ENCODE results near the gene CEACAM20. TPM values are rescaled to one million over a fixed set of nuclear protein-coding genes. Genes with fewer than 3 reads are reported as not detected.
"Not testable (repeated sequence)": the region's sequence is repeated elsewhere in the genome, so short reads cannot be mapped to it uniquely, and the experiment has no call there.

Gene CEACAM20
- total and polyA plus RNA-seq, 7 donors = 0.03 TPM; not detected in 6

DNA sequence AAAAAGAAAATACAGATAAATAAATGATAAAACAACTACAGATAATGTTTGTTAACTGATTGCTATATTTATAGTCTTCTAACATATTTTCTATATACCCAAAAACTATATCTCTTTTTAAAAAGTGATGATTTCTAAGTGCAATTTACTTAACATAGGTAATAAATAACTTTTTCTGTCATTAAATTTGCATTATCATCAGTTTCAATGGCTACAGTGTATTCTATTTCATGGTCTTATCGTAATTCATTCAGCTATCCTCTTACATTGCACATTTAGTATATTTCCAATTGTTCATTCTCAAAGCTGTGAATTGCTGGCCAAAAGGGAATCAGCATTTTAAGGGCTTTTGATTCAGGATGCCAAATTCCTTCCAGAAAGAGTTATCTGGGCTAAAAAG, 32.8 kb downstream of the CEACAM20 start:
- H3K9me3 ChIP-seq = peaks cover 72% of the 10 kb centered on the region
- peaks cover 5% of the 10 kb centered on the region for H3K4me1 ChIP-seq
- intact Hi-C loops (cut with DNase I) = no loop called here
- ATAC-seq (no peak), DNase-seq (no peak)
- H3K27me3 ChIP-seq (ENCODE audit: insufficient read depth in 3 of 3, low read length in 2 of 3) = no peaks in the 10 kb centered on the region
- WGBS, 3 donors = 89 to 98% (median 95%) methylated on average over 1 of the region's 1 CpG
- TF ChIP-seq, protein P1, sequence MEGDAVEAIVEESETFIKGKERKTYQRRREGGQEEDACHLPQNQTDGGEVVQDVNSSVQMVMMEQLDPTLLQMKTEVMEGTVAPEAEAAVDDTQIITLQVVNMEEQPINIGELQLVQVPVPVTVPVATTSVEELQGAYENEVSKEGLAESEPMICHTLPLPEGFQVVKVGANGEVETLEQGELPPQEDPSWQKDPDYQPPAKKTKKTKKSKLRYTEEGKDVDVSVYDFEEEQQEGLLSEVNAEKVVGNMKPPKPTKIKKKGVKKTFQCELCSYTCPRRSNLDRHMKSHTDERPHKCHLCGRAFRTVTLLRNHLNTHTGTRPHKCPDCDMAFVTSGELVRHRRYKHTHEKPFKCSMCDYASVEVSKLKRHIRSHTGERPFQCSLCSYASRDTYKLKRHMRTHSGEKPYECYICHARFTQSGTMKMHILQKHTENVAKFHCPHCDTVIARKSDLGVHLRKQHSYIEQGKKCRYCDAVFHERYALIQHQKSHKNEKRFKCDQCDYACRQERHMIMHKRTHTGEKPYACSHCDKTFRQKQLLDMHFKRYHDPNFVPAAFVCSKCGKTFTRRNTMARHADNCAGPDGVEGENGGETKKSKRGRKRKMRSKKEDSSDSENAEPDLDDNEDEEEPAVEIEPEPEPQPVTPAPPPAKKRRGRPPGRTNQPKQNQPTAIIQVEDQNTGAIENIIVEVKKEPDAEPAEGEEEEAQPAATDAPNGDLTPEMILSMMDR (IDR thresholded peaks at IDR 0.05) = no peak
- no peak overlapping the region for H3K27ac ChIP-seq
- no peak overlapping the region for H3K4me3 ChIP-seq
- H3K36me3 ChIP-seq (ENCODE audit: insufficient read depth in 1 of 2, low read depth in 1 of 2) = peaks cover 27 to 55% of the 10 kb centered on the region in 2 donors

DNA sequence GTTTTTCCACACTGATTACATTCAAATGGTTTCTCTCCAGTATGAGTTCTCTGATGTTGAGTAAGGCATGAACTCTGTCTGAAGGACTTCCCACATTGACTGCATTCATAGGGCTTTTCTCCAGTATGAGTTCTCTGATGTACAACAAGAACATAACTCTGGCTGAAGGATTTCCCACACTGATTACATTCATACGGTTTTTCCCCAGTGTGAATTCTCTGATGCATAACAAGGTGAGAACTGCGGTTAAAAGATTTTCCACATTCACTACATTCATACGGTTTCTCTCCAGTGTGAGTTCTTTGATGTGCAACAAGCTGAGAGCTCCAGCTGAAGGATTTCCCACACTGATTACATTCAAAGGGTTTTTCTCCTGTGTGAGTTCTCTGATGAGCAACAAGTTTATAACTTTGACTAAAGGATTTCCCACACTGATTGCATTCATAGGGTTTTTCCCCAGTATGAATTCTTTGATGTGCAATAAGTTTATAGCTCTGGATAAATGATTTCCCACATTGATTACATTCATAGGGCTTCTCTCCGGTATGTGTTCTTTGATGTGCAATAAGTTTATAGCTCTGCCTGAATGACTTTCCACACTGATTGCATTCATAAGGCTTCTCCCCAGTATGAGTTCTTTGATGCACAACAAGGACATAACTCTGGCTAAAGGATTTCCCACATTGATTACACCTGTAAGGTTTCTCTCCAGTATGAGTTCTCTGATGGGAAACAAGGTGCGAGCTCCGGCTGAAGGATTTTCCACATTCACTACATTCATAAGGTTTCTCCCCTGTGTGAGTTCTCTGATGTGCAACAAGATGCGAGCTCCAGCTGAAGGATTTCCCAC, 52.7 kb downstream of the CEACAM20 start:
- Histone ChIP-seq H3K9me3 (peaks cover 94% of the 10 kb centered on the region), H3K4me3 (no peak overlapping the region), H3K36me3 (ENCODE audit: insufficient read depth in 1 of 2, low read depth in 1 of 2) (peaks cover 45 to 50% of the 10 kb centered on the region in 2 donors), H3K27ac (no peak overlapping the region), H3K4me1 (no peaks in the 10 kb centered on the region), H3K27me3 (ENCODE audit: insufficient read depth in 3 of 3, low read length in 2 of 3) (peaks cover 0 to 2% (median 0%) of the 10 kb centered on the region in 3 donors)
- TF ChIP-seq, protein P1 (IDR thresholded peaks at IDR 0.05) = no peak
- ATAC-seq (no peak), DNase-seq (no peak)
- 97 to 99% (median 98%) methylated on average over 7 of the region's 7 CpGs for WGBS, 3 donors
- intact Hi-C loops (cut with DNase I) = no loop called here

DNA sequence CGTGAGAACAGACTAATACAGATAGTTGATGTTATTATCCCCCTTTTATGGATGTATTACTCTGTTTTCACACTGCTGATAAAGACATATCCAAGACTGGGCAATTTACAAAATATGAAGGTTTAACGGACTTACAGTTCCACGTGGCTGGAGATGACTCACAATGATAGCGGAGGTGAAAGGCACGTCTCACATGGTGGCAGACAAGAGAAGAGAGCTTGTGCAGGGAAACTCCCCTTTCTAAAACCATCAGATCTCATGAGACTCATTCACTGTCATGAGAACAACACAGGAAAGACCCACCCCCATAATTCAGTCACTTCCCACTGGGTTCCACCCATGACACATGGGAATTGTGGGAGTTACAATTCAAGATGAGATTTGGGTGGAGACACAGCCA, 60.7 kb downstream of the CEACAM20 start:
- DNase-seq; H3K27me3 ChIP-seq (ENCODE audit: insufficient read depth in 3 of 3, low read length in 2 of 3); ATAC-seq; intact Hi-C loops (cut with DNase I); H3K4me1 ChIP-seq; H3K4me3 ChIP-seq; H3K36me3 ChIP-seq (ENCODE audit: insufficient read depth in 1 of 2, low read depth in 1 of 2); H3K27ac ChIP-seq: not testable (repeated sequence)
- WGBS, 3 donors = 66 to 76% (median 73%) methylated on average over 5 of the region's 5 CpGs
- peaks cover 48% of the 10 kb centered on the region for H3K9me3 ChIP-seq

DNA sequence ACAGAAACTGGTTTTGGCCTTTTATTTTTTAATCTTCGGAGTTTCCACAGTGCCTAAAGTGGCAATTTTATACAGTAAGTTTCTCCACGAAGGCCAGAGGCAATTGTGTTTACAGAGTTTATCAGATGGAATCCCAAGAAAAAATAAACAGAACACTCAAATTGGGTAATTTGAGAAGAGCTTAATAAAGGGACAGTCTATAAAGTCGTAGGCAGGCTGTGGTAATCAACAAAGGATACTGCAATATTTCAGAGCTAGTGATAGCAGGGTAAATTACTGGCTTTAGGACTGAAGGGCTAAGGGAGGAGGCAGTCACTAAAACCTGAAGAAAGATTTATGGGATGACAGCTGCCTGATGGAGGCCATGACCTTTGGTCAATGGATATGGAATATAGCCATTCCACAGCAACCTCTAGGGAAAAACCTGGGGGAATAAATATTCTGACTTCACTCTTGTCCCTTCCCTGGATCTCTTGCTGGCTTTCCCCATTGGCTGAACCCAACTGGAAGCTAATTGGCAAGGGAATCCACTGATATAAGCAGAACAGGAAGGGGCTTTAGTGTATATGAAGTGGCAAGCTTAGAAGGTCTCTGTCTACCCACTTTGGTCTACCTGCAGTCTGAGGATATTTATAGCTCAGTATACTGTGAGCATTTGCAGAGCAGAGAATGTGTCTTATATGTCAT, 66.7 kb downstream of the CEACAM20 start:
- H3K27ac ChIP-seq; H3K27me3 ChIP-seq (ENCODE audit: insufficient read depth in 3 of 3, low read length in 2 of 3); DNase-seq; H3K36me3 ChIP-seq (ENCODE audit: insufficient read depth in 1 of 2, low read depth in 1 of 2); intact Hi-C loops (cut with DNase I); ATAC-seq; H3K4me3 ChIP-seq; H3K4me1 ChIP-seq: not testable (repeated sequence)
- 38 to 42% (median 40%) methylated on average over 3 of the region's 3 CpGs for WGBS, 3 donors
- peaks cover 28% of the 10 kb centered on the region for H3K9me3 ChIP-seq

Other genes with a start within 250 kb of the CEACAM20 start
- 1 to 10 TPM; 1.4 to 2.6 (median 2.1) TPM for gene ZNF235, start 224.7 kb downstream of the CEACAM20 start, total RNA-seq
- 1 to 10 TPM; 1.1 to 3.2 (median 1.5) TPM for gene ZNF235, start 224.7 kb downstream of the CEACAM20 start, polyA plus RNA-seq
- gene ZNF112, start 173.0 kb downstream of the CEACAM20 start, total RNA-seq = 1 to 10 TPM; 1.4 to 4.8 (median 1.7) TPM
- 1 to 10 TPM in 1 of 3 donors, under 1 TPM in 2; 0.70 to 1.5 (median 0.91) TPM for gene ZNF112, start 173.0 kb downstream of the CEACAM20 start, polyA plus RNA-seq
- 1 to 10 TPM in 3 of 4 donors, under 1 TPM in 1; 0.86 to 4.3 (median 1.4) TPM for gene ZNF285, start 128.1 kb downstream of the CEACAM20 start, total RNA-seq
- 1 to 10 TPM in 2 of 3 donors, under 1 TPM in 1; 0.96 to 2.6 (median 1.6) TPM for gene ZNF285, start 128.1 kb downstream of the CEACAM20 start, polyA plus RNA-seq
- gene ZNF229, start 81.2 kb downstream of the CEACAM20 start, total RNA-seq = 1 to 10 TPM; 1.6 to 2.9 (median 2.1) TPM
- 1 to 10 TPM in 2 of 3 donors, under 1 TPM in 1; 0.58 to 6.3 (median 1.3) TPM for gene ZNF229, start 81.2 kb downstream of the CEACAM20 start, polyA plus RNA-seq
- 1 to 10 TPM; 1.9 to 3.8 (median 2.7) TPM for gene ZNF180, start 29.2 kb downstream of the CEACAM20 start, total RNA-seq
- gene ZNF180, start 29.2 kb downstream of the CEACAM20 start, polyA plus RNA-seq = 1 to 10 TPM; 2.1 to 3.5 (median 2.4) TPM
- under 1 TPM in 1 of 4 donors, not detected in 3; 0.30 TPM for gene IGSF23, start 83.9 kb upstream of the CEACAM20 start, total RNA-seq
- under 1 TPM in 1 of 3 donors, not detected in 2; 0.23 TPM for gene IGSF23, start 83.9 kb upstream of the CEACAM20 start, polyA plus RNA-seq
- 100 to 1,000 TPM in 1 of 4 donors, 10 to 100 TPM in 3; 25.0 to 117 (median 41.8) TPM for gene PVR, start 114.2 kb upstream of the CEACAM20 start, total RNA-seq
- 10 to 100 TPM; 21.0 to 90.8 (median 44.4) TPM for gene PVR, start 114.2 kb upstream of the CEACAM20 start, polyA plus RNA-seq
- gene CEACAM19, start 141.8 kb upstream of the CEACAM20 start, total RNA-seq = 10 to 100 TPM in 1 of 4 donors, 1 to 10 TPM in 3; 3.7 to 10.7 (median 7.5) TPM
- 10 to 100 TPM in 1 of 3 donors, 1 to 10 TPM in 2; 3.9 to 14.7 (median 8.6) TPM for gene CEACAM19, start 141.8 kb upstream of the CEACAM20 start, polyA plus RNA-seq
- gene CEACAM16, start 169.5 kb upstream of the CEACAM20 start, total RNA-seq = not detected
- under 1 TPM in 2 of 3 donors, not detected in 1; 0.03 to 0.08 TPM for gene CEACAM16, start 169.5 kb upstream of the CEACAM20 start, polyA plus RNA-seq
- 10 to 100 TPM; 13.3 to 36.4 (median 25.3) TPM for gene BCL3, start 219.0 kb upstream of the CEACAM20 start, total RNA-seq
- 10 to 100 TPM in 1 of 3 donors, 1 to 10 TPM in 2; 5.7 to 13.2 (median 7.8) TPM for gene BCL3, start 219.0 kb upstream of the CEACAM20 start, polyA plus RNA-seq
- gene CBLC, start 248.2 kb upstream of the CEACAM20 start, total RNA-seq = under 1 TPM in 1 of 4 donors, not detected in 3; 0.34 TPM
- gene CBLC, start 248.2 kb upstream of the CEACAM20 start, polyA plus RNA-seq = under 1 TPM in 1 of 3 donors, not detected in 2; 0.08 TPM

All from psoas muscle (tissue), 8 donors.